Spleen (tissue), 11 donors: ENCODE measurements around the gene NOTCH4. TPM values are rescaled to one million over a fixed set of nuclear protein-coding genes. Genes with fewer than 3 reads are reported as not detected.

ENCODE experiments used
- DNase-seq: peaks from one replicate; pipeline ENCODE4 v3.0.0-alpha.2; 2020
- H3K27ac ChIP-seq, 8 donors: fragments of 200-600 bp; sonication (generic) in 7 of 8; 1 replicate in 4 of 8; 2 replicates in 4 of 8; pipeline versions ENCODE4 v1.5.0 to v1.8.0; 2016 to 2021; ENCODE audit warnings: inconsistent platforms in 4 of 8, mild to moderate bottlenecking in 4 of 8, moderate library complexity in 1 of 8
- H3K27me3 ChIP-seq, 7 donors: fragments of 200-600 bp; sonication (generic) in 6 of 7; replicated peaks in 1 of 7; 1 replicate in 4 of 7; 2 replicates in 3 of 7; pipeline versions ENCODE4 v1.5.0 to v1.8.0; 2016 to 2021; ENCODE audit warnings: inconsistent platforms in 3 of 7, mild to moderate bottlenecking in 1 of 7
- H3K36me3 ChIP-seq, 6 donors: fragments of 200-600 bp; sonication (generic) in 5 of 6; 1 replicate in 4 of 6; 2 replicates in 2 of 6; pipeline versions ENCODE4 v1.5.0 to v1.8.0; 2016 to 2021; ENCODE audit warnings: inconsistent platforms in 2 of 6
- H3K4me1 ChIP-seq, 6 donors: fragments of 200-600 bp; sonication (generic) in 5 of 6; 1 replicate in 3 of 6; 2 replicates in 3 of 6; pipeline versions ENCODE4 v1.5.0 to v1.8.0; 2016 to 2021; ENCODE audit warnings: inconsistent platforms in 3 of 6
- H3K4me3 ChIP-seq, 8 donors: fragments of 200-600 bp; sonication (generic) in 7 of 8; 1 replicate in 4 of 8; 2 replicates in 4 of 8; pipeline versions ENCODE4 v1.5.0 to v1.8.0; 2016 to 2021; ENCODE audit warnings: inconsistent platforms in 4 of 8, mild to moderate bottlenecking in 4 of 8, moderate library complexity in 2 of 8
- H3K9me3 ChIP-seq, 8 donors: fragments of 200-600 bp; sonication (generic) in 7 of 8; 1 replicate in 4 of 8; 2 replicates in 4 of 8; pipeline versions ENCODE4 v1.5.0 to v1.8.0; 2016 to 2021; ENCODE audit warnings: inconsistent platforms in 4 of 8
- POLR2A ChIP-seq, 3 donors: fragments of 450-650 bp; IDR thresholded peaks; one replicate each; pipeline ENCODE4 v1.5.1; 2017; ENCODE audit warnings: antibody characterized with exemption in 3 of 3, mild to moderate bottlenecking in 1 of 3
- POLR2AphosphoS5 ChIP-seq, 3 donors: sonication (generic); formaldehyde crosslinking; IDR thresholded peaks; one replicate each; pipeline ENCODE4 v1.5.1; 2017; ENCODE audit warnings: antibody characterized with exemption in 3 of 3
- WGBS, 5 donors: extraction: QIAGEN DNeasy Blood & Tissue Kit in 3 of 5; methylation state at CpG; one replicate each; pipeline versions ENCODE4 v1.1.5 to v1.1.7; 2013 to 2018; 5-methylcytosine and 5-hydroxymethylcytosine counted together
- intact Hi-C: fragments of 100-400 bp; cut with DNase I; formaldehyde crosslinking; loops from one replicate; pipeline ENCODE4 v1.15.0; 2023; ENCODE audit warnings: low total_unique reads
- polyA plus RNA-seq, 3 donors: library from polyadenylated mRNA; stranded (reverse); fragments of 200-250 nt; gene quantifications; one replicate each; pipeline ENCODE4 v1.2.1, GENCODE V29; 2013
- total RNA-seq, 7 donors: library from RNA; depleted of rRNA in 3 of 7; stranded (reverse); fragments of >200 nt in 3 of 7; fragmentation: NEBNext Ultra II Directional in 4 of 7; extraction: Animal tissue kit (Norgen Biotek cat#: 25700) in 4 of 7; gene quantifications; one replicate each; pipeline versions ENCODE4 v1.1.0 to v1.2.1, GENCODE V29; 2016 to 2021
- TF ChIP-seq, protein P1 (sequence below), 11 experiments: fragments of 200-600 bp in 7 of 11; fragments of 450-650 bp in 4 of 11; sonication (generic) in 4 of 11; IDR thresholded peaks in 8 of 11; conservative IDR thresholded peaks in 3 of 11; 1 replicate in 7 of 11; 2 replicates in 4 of 11; pipeline versions ENCODE4 v1.4.0 to v1.8.0; 2016 to 2021; ENCODE audit warnings: antibody characterized with exemption in 11 of 11, inconsistent platforms in 4 of 11, mild to moderate bottlenecking in 1 of 11
- donor health status: healthy with polysubstance abuse.
- donor health status: DM: no; HTN: no; CAD: no; lungs with moderate emphysema.
- donor health status: DM: no; HTN: no; CAD: no.
- donor health status: Bipolar disorder and iron deficiency.
- donor health status: healthy.
- donor health status: DM: no; HTN: no; CAD: no.
- donor health status: DM: yes; HTN: yes; CAD: no.

Gene NOTCH4
- total and polyA plus RNA-seq, 10 donors, result 13.5 to 38.0 (median 19.9) TPM

DNA sequence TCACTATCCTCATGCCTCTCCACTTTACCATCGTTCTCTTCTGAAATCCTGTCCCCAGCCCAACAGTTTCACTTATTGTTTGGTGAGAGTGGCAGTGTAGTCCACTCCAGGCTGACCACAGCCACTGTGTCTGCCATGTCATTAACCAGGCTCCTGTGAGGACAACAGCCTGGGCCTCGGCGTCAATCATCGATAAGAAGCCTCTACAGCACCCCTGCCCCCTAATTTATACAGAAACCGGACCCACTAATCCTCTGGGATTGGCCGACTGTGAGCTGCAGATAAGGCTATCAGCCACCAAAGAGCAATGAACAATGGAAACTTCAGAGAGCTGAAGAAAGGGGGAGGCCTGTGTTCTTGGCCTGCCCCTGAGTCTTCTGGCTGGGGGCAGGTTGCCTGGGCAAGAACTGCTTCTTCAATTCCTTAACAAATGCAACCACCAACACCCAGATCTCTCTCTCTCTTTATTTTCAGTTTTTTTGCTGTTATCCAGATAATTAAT, 56.1 kb downstream of the NOTCH4 start:
- intact Hi-C loops, result no loop called here
- no peak for TF ChIP-seq POLR2AphosphoS5 (IDR thresholded peaks at IDR 0.05)
- TF ChIP-seq, protein P1, sequence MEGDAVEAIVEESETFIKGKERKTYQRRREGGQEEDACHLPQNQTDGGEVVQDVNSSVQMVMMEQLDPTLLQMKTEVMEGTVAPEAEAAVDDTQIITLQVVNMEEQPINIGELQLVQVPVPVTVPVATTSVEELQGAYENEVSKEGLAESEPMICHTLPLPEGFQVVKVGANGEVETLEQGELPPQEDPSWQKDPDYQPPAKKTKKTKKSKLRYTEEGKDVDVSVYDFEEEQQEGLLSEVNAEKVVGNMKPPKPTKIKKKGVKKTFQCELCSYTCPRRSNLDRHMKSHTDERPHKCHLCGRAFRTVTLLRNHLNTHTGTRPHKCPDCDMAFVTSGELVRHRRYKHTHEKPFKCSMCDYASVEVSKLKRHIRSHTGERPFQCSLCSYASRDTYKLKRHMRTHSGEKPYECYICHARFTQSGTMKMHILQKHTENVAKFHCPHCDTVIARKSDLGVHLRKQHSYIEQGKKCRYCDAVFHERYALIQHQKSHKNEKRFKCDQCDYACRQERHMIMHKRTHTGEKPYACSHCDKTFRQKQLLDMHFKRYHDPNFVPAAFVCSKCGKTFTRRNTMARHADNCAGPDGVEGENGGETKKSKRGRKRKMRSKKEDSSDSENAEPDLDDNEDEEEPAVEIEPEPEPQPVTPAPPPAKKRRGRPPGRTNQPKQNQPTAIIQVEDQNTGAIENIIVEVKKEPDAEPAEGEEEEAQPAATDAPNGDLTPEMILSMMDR (IDR thresholded peaks at IDR 0.05 in 8 of 11, conservative IDR thresholded peaks at IDR 0.05 in 3 of 11), result no peak
- TF ChIP-seq POLR2A (IDR thresholded peaks at IDR 0.05), result no peak
- H3K36me3 ChIP-seq, result peaks cover 0 to 76% (median 35%) of the 10 kb centered on the region in 6 donors

DNA sequence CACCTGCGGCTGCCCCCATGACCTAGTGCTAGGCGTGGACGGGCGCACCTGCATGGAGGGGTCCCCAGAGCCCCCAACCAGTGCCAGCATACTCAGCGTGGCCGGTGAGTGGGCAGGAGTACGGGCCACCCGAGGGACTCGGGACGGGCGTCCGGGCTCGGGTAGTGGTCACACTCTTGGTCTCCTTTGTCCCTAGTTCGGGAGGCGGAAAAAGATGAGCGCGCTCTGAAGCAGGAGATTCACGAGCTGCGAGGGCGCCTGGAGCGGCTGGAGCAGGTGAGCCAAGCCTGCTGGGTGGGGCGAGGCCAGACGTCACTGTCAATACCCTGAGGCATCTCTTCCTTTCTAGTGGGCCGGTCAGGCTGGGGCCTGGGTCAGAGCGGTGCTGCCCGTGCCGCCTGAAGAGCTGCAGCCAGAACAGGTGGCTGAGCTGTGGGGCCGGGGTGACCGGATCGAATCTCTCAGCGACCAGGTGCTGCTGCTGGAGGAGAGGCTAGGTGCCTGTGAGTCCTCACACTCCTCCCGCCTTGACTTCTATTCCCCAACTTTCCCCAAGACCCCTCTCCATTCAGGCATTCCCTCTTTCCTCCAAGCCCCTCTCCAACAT, 56.6 kb downstream of the NOTCH4 start:
- 91 to 94% (median 93%) methylated on average over 32 of the region's 32 CpGs for WGBS, 5 donors
- TF ChIP-seq, protein P1 (IDR thresholded peaks at IDR 0.05 in 8 of 11, conservative IDR thresholded peaks at IDR 0.05 in 3 of 11), result no peak
- TF ChIP-seq POLR2A (IDR thresholded peaks at IDR 0.05) (no peak), POLR2AphosphoS5 (IDR thresholded peaks at IDR 0.05) (peak in 1 of 3 donors; percentile 28)
- no peak overlapping the region for H3K27ac ChIP-seq

More for the DNA sequence above, 56.1 kb downstream of the NOTCH4 start:
- Histone ChIP-seq H3K27ac (no peak overlapping the region), H3K27me3 (no peaks in the 10 kb centered on the region), H3K9me3 (no peaks in the 10 kb centered on the region), H3K4me1 (peaks cover 0 to 5% (median 2%) of the 10 kb centered on the region in 6 donors), H3K4me3 (no peak overlapping the region)
- WGBS, 5 donors, result 78 to 87% (median 84%) methylated on average over 6 of the region's 6 CpGs
- DNase-seq, result peak; percentile 13

DNA sequence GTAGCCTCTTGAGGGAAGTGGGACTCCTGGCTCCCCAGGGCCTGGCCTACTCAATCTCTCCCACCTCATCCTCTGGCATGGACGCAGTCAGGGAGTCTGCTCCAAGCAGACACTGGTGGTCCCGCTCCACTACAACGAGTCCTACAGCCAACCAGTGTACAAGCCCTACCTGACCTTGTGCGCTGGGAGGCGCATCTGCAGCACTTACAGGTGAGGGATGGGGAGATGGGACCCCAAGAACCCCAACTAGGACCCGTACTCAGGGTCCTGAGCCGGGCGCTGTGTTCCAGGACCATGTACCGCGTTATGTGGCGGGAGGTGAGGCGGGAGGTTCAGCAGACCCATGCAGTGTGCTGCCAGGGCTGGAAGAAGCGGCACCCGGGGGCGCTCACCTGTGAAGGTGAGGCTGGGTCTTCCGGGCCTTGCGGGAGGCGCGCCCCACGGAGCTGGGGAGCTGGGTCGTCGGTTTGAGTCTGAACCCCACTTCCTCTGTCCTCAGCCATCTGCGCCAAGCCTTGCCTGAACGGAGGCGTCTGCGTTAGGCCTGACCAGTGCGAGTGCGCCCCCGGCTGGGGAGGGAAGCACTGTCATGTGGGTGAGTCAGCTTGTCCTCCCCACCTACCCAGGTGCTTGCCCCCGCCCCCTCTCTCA, 57.3 kb downstream of the NOTCH4 start:
- intact Hi-C loops, result no loop called here

More for the DNA sequence above, 56.6 kb downstream of the NOTCH4 start:
- peak; percentile 71 for DNase-seq
- Histone ChIP-seq H3K9me3 (no peaks in the 10 kb centered on the region), H3K4me3 (no peak overlapping the region), H3K27me3 (no peaks in the 10 kb centered on the region), H3K36me3 (peaks cover 0 to 81% (median 35%) of the 10 kb centered on the region in 6 donors), H3K4me1 (no peaks in the 10 kb centered on the region)
- intact Hi-C loops, result no loop called here

More for the DNA sequence above, 57.3 kb downstream of the NOTCH4 start:
- TF ChIP-seq POLR2AphosphoS5 (IDR thresholded peaks at IDR 0.05), result peak in 1 of 3 donors; percentile 47
- TF ChIP-seq, protein P1 (IDR thresholded peaks at IDR 0.05 in 8 of 11, conservative IDR thresholded peaks at IDR 0.05 in 3 of 11), result no peak
- Histone ChIP-seq H3K27me3 (no peaks in the 10 kb centered on the region), H3K36me3 (peaks cover 0 to 83% (median 35%) of the 10 kb centered on the region in 6 donors), H3K9me3 (no peaks in the 10 kb centered on the region), H3K4me3 (no peak overlapping the region), H3K4me1 (no peaks in the 10 kb centered on the region), H3K27ac (no peak overlapping the region)
- peak; percentile 65 for DNase-seq
- 85 to 91% (median 90%) methylated on average over 17 to 30 of the region's 30 CpGs for WGBS, 5 donors
